Measurements from ENCODE around the gene USP26. TPM values are rescaled to one million over a fixed set of nuclear protein-coding genes. Genes with fewer than 3 reads are reported as not detected.

Gene USP26, protein sequence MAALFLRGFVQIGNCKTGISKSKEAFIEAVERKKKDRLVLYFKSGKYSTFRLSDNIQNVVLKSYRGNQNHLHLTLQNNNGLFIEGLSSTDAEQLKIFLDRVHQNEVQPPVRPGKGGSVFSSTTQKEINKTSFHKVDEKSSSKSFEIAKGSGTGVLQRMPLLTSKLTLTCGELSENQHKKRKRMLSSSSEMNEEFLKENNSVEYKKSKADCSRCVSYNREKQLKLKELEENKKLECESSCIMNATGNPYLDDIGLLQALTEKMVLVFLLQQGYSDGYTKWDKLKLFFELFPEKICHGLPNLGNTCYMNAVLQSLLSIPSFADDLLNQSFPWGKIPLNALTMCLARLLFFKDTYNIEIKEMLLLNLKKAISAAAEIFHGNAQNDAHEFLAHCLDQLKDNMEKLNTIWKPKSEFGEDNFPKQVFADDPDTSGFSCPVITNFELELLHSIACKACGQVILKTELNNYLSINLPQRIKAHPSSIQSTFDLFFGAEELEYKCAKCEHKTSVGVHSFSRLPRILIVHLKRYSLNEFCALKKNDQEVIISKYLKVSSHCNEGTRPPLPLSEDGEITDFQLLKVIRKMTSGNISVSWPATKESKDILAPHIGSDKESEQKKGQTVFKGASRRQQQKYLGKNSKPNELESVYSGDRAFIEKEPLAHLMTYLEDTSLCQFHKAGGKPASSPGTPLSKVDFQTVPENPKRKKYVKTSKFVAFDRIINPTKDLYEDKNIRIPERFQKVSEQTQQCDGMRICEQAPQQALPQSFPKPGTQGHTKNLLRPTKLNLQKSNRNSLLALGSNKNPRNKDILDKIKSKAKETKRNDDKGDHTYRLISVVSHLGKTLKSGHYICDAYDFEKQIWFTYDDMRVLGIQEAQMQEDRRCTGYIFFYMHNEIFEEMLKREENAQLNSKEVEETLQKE
- total RNA-seq: not detected in 2 replicates

DNA sequence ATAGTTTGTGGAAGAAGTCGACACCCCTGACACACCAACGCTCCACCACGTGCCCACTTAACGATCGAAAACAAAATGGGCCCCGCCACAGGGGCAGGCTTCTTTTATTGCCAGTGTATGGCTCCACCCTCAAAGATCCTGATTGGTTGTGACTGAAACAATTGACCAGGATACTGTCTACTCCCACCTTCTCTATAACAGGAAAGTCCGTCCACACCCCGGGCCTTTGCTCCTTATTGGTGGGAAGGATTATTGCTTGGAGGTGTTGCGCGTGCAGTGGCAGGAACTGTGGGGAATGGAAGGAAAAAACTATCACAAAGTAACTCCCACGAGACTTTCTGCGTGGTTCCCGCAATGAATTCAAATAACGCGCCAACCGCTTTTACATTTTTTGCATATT is at the start of gene USP26:
Gene USP26 (minus strand): TSS at position 79 of the 400 bp plus-strand sequence. CDS start 68,889 bp downstream, outside the sequence.

Other genes with a start within 250 kb of the USP26 start
- gene HS6ST2, start 138.5 kb downstream of the USP26 start, total RNA-seq: 0.23 and 0.38 TPM in 2 replicates
- not detected in 2 replicates for gene TFDP3, start 121.2 kb upstream of the USP26 start, total RNA-seq

All from hair follicular keratinocyte (primary cell).